ENCODE measurements around the gene BCL2L14. TPM values are rescaled to one million over a fixed set of nuclear protein-coding genes. Genes with fewer than 3 reads are reported as not detected.

BCL2L14 gene, protein sequence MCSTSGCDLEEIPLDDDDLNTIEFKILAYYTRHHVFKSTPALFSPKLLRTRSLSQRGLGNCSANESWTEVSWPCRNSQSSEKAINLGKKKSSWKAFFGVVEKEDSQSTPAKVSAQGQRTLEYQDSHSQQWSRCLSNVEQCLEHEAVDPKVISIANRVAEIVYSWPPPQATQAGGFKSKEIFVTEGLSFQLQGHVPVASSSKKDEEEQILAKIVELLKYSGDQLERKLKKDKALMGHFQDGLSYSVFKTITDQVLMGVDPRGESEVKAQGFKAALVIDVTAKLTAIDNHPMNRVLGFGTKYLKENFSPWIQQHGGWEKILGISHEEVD
- total RNA-seq = not detected in 2 replicates

DNA sequence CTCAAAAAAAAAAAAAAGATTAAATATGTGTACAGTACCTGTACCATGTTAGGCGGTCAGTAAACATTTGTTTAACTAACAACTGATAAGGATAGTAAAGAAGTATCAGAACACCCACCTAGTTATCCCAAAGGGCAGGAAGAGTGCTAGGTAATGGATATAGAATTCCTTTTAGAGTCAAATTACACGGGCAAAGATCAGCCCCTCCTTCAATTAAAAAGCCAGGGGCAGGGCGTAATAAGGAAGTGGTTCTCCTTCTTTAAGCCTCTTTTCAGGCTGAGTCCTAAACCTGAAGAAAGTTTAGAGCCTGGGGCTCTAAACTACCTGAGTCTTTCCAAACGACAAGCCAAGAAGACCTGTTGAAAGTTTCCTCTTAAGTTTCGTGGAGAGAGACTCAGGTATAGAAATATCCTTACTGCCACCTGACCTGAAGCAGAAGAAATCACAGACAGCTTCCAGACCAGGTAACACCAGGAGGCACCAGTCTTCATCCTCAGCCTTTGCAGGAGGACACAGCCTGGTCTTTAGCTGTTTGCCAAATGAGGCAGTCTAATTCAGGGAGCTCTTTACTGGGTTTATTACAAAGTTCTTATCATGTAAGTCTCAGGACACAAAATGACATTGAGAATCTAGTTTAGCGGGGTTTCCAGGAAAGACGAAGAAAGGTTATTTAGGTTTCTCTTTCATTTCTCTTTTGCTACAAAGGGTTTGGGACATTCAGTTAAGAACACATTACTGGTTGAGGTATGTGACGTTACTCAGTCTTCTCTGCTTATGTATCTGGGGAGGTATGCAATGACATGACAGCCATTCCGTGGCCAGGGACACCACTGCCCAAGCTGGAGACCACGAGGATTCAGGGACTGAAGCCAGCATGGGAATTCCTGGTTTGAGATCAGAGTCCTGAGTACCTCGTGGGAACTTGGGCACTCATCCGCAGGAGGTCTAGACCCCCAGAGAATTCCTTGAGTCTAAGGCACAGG lies at the start of gene BCL2L14:
BCL2L14 (plus strand) TSS at position 266 of the 983 bp plus-strand sequence. CDS start 8,367 bp downstream, outside the sequence.

Other genes with a start within 250 kb of the BCL2L14 start
- gene LRP6, start 196.1 kb downstream of the BCL2L14 start, total RNA-seq = 11.2 and 13.9 TPM in 2 replicates

Data from pericardium fibroblast (primary cell).